ENCODE measurements around the gene KIR2DL3.
"Not testable (repeated sequence)": the region's sequence is repeated elsewhere in the genome, so short reads cannot be mapped to it uniquely, and the experiment has no call there.

The KIR2DL3 gene

DNA sequence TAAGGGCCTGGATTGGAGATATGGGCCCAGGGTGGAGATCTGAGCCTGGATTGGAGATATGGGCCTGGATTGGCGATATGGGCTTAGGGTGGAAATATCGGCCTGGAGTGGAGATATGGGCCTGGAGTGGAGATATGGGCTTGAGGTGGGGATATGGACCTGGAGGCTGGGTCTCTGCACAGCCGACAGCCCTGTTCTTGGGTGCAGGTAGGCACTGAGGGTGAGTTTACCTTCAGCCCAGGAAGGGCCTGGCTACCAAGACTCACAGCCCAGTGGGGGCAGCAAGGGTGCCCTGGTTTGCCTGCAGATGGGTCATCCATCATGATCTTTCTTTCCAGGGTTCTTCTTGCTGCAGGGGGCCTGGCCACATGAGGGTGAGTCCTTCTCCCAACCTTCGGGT lies 32.2 kb downstream of the KIR2DL3 start:
- H3K36me3 ChIP-seq (replicated peaks); H3K27ac ChIP-seq; DNase-seq; H3K4me3 ChIP-seq (ENCODE audit: low read depth, low read length); H3K27me3 ChIP-seq (replicated peaks); in situ Hi-C loops (cut with HindIII; ENCODE audit: low pct_ligation_motif_present, low sequenced_read_pairs): not testable (repeated sequence)

DNA sequence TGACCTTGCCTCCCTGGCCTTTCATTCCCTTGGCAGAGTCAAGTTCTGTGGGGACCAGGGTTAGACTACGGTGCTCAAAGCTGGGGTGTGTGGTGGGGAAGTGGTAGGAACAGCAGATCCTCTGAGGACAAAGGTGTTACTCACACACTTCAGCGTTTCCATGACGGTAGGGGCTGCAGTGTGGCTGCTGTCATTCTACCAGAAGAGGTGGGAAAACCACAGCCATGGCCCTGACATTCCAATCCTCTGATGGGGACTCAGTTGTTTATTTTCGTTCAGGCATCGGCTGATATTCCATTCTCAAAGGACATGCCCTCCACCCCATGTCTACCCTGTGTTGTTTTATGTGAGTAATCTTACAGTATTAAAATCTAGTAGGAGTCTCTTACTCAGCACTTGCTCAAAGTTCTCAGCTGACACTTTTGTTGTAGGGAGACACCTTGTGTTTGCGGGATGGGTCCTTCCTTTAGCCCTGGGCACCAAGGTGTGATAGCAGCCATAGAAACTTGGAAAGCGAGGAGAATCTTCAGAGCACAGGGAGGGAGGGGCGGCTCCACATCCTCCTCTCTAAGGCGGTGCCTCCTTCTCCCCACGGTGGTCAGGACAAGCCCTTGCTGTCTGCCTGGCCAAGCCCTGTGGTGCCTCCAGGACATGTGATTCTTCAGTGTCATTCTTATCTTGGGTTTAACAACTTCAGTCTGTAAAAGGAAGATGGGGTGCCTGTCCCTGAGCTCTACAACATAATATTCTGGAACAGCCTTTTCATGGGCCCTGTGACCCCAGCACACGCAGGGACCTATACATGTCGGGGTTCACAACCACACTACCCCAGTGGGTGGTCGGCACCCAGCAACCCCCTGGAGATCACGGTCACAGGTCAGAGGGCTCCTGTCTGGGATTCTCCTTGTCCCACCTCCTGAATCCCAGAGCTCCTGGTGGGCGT lies 33.0 kb downstream of the KIR2DL3 start:
- DNase-seq; H3K36me3 ChIP-seq (replicated peaks); H3K27ac ChIP-seq; in situ Hi-C loops (cut with HindIII; ENCODE audit: low pct_ligation_motif_present, low sequenced_read_pairs); H3K4me3 ChIP-seq (ENCODE audit: low read depth, low read length); H3K27me3 ChIP-seq (replicated peaks): not testable (repeated sequence)

DNA sequence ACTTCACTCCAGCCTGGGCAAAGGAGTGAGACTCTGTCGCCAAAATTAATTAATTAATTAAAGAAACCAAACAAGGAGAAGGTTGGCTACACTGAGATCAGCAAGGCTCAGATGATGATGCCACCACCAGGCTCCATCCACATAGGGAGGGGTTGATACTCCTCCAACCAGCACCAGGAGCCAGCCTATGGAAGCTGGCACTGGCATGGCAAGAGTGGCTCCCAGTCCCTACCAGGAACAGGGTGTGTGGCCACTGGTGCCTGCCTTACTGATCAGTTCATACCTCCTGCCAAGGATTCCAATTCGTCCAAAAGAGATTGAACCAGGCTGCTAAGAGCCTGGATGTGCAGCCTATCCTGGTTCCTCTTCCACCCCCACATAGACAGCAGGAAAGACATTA lies 34.4 kb downstream of the KIR2DL3 start:
- H3K27me3 ChIP-seq (replicated peaks); H3K36me3 ChIP-seq (replicated peaks); in situ Hi-C loops (cut with HindIII; ENCODE audit: low pct_ligation_motif_present, low sequenced_read_pairs); DNase-seq; H3K4me3 ChIP-seq (ENCODE audit: low read depth, low read length); H3K27ac ChIP-seq: not testable (repeated sequence)

GRCh38 chr19:54775095-54775815 lies 36.9 kb downstream of the KIR2DL3 start:
- H3K4me3 ChIP-seq (ENCODE audit: low read depth, low read length); H3K36me3 ChIP-seq (replicated peaks); H3K27ac ChIP-seq; in situ Hi-C loops (cut with HindIII; ENCODE audit: low pct_ligation_motif_present, low sequenced_read_pairs); DNase-seq; H3K27me3 ChIP-seq (replicated peaks): not testable (repeated sequence)

DNA sequence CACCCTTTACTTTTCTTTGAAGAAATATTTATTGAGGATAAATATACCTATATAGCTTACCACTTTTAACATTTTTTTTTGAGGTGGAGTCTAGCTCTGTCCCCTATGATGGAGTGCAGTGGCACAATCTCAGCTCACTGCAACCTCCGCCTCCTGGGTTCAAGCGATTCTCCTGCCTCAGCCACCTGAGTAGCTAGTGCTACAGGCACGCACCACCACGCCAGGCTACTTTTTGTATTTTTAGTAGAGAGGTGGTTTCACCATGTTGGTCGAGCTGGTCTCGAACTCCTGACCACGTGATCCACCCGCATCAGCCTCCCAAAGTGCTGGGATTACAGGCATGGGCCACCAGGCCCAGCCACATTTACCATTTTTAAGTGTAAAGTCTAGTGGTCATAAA lies 37.5 kb downstream of the KIR2DL3 start:
- in situ Hi-C loops (cut with HindIII; ENCODE audit: low pct_ligation_motif_present, low sequenced_read_pairs); H3K27ac ChIP-seq: not testable (repeated sequence)

DNA sequence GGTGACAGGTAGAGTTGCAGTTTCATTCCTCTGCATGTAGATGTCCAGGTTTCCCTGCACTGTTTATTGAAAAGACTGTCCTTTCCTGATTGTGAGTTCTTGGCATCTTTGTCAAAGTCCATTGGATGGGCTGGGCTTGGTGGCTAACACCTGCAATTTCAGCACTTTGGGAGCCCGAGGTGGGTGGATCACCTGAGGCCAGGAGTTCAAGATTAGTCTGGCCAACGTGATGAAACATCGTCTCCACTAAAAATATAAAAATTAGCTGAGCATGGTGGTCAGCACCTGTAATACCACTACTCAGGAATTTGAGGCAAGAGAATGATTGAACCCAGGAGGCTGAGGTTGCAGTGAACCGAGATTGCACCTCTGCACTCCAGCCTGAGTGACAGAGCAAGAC lies 39.5 kb downstream of the KIR2DL3 start:
- DNase-seq; H3K27me3 ChIP-seq (replicated peaks); H3K27ac ChIP-seq; H3K4me3 ChIP-seq (ENCODE audit: low read depth, low read length); H3K36me3 ChIP-seq (replicated peaks); in situ Hi-C loops (cut with HindIII; ENCODE audit: low pct_ligation_motif_present, low sequenced_read_pairs): not testable (repeated sequence)

More for the DNA sequence above, 37.5 kb downstream of the KIR2DL3 start:
- H3K36me3 ChIP-seq (replicated peaks); H3K27me3 ChIP-seq (replicated peaks); DNase-seq; H3K4me3 ChIP-seq (ENCODE audit: low read depth, low read length): not testable (repeated sequence)

DNA sequence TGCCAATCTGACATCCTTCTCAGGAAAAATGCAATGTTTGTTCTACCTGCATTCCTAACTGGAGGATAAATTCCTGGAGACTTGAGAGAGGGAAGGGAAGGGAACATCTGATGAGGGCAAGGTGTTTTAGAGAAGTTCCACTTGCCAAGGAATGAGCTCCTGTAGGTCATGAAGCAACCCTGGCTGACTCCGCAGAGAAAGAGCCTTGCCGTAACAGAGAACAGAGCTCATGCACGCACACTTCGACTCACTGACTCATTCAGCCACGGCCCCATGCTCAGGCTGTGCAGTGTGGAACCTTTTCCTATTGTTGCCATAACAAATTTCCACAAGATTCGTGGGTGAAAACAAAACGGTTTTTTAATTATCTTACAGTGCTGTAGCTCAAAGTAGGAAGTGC lies 40.6 kb downstream of the KIR2DL3 start:
- H3K36me3 ChIP-seq (replicated peaks); in situ Hi-C loops (cut with HindIII; ENCODE audit: low pct_ligation_motif_present, low sequenced_read_pairs); DNase-seq; H3K4me3 ChIP-seq (ENCODE audit: low read depth, low read length); H3K27ac ChIP-seq; H3K27me3 ChIP-seq (replicated peaks): not testable (repeated sequence)

- in situ Hi-C loops (cut with HindIII; ENCODE audit: low pct_ligation_motif_present, low sequenced_read_pairs); H3K36me3 ChIP-seq (replicated peaks); DNase-seq; H3K27ac ChIP-seq; H3K27me3 ChIP-seq (replicated peaks); H3K4me3 ChIP-seq (ENCODE audit: low read depth, low read length): not testable (repeated sequence)
Observed at GRCh38 chr19:54782916-54783315, 44.6 kb downstream of the KIR2DL3 start.

- H3K27me3 ChIP-seq (replicated peaks); DNase-seq; H3K4me3 ChIP-seq (ENCODE audit: low read depth, low read length); H3K27ac ChIP-seq; H3K36me3 ChIP-seq (replicated peaks); in situ Hi-C loops (cut with HindIII; ENCODE audit: low pct_ligation_motif_present, low sequenced_read_pairs): not testable (repeated sequence)
Observed at GRCh38 chr19:54786091-54786723, 47.9 kb downstream of the KIR2DL3 start.

GRCh38 chr19:54788154-54788553 lies 49.8 kb downstream of the KIR2DL3 start:
- in situ Hi-C loops (cut with HindIII; ENCODE audit: low pct_ligation_motif_present, low sequenced_read_pairs); H3K36me3 ChIP-seq (replicated peaks); H3K27me3 ChIP-seq (replicated peaks); H3K27ac ChIP-seq; H3K4me3 ChIP-seq (ENCODE audit: low read depth, low read length); DNase-seq: not testable (repeated sequence)

Measured in brain microvascular endothelial cell (primary cell).